Measurements from ENCODE around the gene WDR1.

GRCh38 chr4:10093271-10093621 is 23.4 kb downstream of the WDR1 start:
- TF ChIP-seq CTCF (IDR thresholded peaks at IDR 0.05) (no peak), POLR2A (IDR thresholded peaks at IDR 0.05) (no peak)

Measured in thyroid gland (tissue), 4 donors.